GM19395 (cell line): ENCODE data around the gene CSTPP1.
"Not testable (repeated sequence)": the region's sequence is repeated elsewhere in the genome, so short reads cannot be mapped to it uniquely, and the experiment has no call there.

Source experiments
- ATAC-seq: cut with Tn5 transposase; IDR thresholded peaks from one replicate; pipeline ENCODE4 v1.9.1; 2021; ENCODE audit warnings: mild to moderate bottlenecking, moderate library complexity; ENCODE audit not compliant: unreplicated experiment

CSTPP1 gene

DNA sequence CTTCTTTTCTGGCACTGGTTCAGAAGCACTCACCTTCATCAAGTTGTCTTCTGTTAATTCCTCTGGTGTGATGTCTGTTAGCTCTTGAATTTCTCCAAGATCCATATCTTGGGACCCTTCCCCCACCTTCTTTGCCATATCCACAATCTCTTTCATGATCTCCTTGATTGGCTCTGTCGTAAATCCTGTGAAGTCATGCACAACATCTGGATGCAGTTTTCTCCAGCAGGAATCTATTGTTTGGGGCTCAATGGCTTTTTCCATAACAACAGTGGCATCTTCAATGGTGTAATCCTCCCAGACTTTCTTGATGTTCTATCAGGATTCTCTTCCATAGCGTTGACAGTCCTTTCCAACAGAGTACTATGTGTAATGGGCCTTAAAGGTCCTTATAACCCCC is 96.9 kb downstream of the CSTPP1 start:
- ATAC-seq: no peak

DNA sequence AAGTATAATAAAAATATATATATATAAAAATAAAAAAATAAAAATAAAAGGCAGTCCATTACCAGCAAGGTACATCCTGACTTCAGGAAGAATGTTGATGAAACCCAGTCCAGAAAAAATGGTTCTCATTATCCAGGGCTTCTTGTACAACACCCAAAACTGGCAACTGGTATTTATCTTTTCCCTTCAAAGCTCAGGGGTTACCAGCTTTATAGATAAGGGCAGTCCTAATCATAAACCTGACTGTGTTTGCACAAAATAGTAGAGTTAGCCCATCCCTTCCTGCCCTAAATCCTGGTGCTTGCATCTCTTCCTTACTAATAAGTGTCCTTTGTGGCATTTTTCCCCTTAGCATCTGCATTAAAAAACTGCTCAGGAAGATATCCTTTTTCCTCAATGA is 97.5 kb downstream of the CSTPP1 start:
- ATAC-seq: no peak

DNA sequence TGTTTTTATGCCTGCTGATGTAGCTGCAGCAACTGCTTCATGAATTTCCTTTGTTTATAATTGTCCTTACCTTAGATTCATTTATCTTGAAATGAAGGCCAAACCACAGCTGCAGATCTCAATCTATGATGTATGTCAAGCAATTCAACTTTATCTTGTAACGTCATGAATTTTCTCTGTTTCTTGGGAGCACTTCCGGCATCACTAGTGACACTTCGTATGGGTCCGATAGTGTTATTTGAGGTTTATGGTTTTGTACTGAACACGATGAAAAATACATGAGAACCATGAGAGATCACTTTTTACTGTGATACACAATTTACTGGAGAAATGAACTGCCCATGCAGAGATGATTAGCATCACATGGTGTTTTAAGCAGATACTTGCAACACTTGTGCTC is 98.5 kb downstream of the CSTPP1 start:
- no peak for ATAC-seq

DNA sequence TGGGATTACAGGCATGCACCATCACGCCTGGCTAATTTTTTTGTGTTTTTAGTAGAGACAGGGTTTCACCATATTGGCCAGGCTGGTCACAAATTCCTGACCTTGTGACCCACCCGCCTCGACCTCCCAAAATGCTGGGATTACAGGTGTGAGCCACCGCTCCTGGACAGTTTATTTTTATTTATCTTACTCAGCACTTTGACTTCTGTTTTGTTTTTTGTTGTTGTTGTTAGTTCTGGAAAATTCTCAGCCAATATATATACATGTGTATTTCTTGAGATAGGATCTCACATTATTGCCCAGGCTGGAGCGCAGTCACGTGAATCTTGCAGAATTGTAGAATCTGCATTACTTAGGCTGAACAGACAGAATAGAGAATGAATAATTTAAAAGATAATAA is 107.6 kb downstream of the CSTPP1 start:
- ATAC-seq: no peak

DNA sequence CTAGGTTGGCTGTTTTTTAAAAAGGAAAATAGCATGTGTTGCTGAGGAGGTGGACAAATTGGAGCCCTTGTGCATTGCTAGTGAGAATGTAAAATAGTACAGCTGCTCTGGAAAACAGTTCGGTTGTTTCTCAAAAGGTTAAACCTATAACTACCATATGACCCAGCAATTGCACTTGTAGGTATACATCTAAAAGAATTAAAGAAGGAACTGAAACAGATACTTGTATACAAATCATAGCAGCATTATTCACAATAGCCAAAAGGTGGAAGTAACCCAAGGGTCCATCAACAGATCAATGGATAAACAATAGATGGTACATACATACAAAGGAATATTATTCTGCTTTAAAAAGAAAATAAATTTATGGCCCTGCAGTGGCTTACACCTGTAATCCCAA is 111.4 kb downstream of the CSTPP1 start:
- no peak for ATAC-seq

DNA sequence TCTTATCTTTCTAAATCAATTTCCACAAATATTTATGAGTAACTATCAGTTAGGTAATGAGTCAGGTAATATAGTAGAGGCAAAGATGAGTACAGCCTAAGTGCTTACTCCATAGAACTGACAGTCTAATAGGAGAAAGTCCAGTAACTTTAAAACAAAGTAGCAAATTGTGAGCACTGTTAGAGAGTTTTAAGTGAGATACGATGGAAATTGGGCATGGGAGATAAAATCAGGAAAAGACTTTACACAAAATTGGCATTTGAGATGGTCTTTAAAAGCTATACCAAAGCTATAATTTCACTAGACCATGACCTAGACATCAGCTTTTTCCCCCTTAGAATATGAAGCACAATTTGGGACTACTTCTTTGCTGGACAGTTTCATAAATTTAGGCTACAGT is 113.7 kb downstream of the CSTPP1 start:
- ATAC-seq: no peak

DNA sequence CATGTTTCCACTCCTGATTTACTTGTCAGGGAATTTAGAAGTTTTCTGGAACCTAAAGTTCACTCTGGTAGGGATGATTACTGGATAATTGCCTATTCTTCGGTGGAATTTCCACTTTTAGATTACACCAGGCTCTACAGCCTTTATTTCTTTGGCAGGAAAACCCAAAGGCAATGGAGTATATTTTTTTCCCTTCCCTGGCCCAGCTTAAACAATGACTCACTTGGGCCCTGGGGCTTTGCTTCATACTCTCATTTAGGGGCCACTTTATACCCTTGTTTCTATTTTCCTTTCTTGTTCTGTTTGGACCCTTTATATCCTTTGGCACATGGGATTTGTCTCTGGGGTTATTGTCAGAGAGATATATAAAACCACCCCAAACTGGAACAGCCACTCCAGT is 114.7 kb downstream of the CSTPP1 start:
- no peak for ATAC-seq

DNA sequence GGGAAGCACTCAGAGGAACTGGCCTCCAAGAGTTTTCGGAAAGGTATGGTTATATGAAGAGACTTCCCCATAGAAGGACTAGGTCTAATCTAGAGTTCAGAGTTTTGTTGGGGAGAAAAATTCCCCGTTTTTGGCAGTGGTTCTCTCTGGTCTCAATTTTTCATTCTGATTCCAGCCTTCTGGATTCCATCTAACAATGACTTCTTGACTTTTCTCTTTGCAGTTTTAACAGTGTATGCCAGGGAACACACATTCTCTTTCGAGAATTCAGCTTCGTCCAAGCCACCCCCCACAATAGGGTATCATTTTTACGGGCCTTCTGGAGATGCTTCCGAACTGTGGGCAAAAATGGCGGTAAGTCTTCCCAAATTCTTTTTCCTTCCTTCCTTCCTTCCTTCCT is 115.6 kb downstream of the CSTPP1 start:
- no peak for ATAC-seq

DNA sequence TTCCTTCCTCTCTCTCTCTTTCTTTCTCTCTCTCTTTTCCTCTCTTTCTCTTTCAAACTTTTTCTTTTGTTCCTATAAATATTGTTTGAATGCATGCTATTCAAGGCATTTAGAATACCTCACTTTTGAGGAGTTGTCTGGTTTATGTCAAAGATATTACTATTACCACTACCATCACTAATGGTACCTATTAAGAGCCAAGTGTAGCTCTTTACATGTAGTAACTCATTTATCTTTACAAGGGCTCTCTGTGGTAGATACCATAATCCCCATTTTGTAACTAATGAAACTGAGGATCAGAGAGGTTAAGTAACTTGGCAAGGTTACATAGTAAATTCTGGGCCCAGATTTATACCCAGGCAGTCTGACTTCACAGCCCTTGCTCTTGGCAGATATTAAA is 116.0 kb downstream of the CSTPP1 start:
- no peak for ATAC-seq

DNA sequence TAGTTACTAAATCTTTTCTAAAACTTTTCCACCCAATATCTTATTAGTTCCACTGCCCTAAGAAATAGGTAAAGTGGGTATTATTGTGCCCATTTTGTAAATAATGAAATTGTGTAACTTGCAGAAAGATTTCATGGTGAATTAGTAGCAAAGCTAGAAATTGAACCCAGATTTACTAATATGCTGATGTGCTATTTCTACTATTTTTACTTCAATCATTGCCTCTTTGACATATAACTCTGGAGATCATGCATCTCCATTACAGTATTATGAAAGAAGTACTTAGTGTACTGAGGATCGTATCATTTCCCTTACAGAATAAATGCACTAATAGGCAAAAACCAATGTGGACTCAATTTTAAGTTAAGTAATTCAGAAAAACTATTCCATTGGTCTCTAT is 119.0 kb downstream of the CSTPP1 start:
- ATAC-seq: no peak

DNA sequence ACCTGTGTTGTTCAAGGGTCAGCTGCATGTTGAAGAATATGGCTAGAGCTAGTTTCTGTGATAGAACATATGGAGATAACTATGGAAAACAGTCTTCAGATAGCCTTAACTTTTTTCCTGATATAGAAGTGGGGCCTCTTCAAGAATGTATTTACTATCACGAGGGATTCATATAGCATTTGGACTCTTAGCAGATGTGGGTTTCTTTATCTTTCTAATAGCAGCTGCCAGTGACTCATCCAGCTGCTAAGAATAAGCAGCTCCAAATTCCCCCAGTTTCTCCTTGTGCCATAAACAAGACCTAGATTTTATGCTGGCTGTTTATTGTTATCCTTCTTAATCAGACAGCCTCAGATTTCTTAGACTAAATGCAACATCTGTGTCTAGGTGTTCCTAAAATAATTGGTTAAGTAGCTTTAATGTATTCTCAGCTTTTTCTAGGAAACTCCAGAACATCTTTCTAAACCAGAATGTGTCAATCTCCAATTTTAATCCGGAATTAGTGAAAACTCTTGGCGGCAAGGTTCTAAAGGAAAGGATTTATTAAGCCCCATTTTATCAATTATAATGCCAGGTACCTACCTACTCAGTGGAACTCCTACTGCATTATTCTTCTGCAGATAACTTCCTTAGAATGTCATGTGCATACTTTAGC is 119.8 kb downstream of the CSTPP1 start:
- ATAC-seq: no peak

DNA sequence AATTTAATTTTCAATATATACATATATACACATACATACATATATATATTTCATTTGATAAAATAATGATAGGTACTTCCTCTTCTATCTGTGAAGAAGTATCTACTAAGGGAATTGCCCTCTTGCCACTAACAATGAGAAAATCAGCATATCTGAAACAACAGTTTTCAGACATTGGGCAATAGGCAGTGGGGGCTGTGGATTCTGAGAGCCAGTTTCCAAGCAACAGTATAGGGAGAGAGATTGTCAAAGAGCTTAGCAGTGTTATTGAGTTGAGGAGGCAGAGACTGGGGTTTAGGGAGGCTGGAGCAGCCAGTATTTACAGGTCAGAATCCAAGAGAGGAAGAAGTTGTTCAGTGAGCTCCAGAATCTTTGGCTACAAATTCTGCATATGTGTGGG is 120.8 kb downstream of the CSTPP1 start:
- no peak for ATAC-seq

DNA sequence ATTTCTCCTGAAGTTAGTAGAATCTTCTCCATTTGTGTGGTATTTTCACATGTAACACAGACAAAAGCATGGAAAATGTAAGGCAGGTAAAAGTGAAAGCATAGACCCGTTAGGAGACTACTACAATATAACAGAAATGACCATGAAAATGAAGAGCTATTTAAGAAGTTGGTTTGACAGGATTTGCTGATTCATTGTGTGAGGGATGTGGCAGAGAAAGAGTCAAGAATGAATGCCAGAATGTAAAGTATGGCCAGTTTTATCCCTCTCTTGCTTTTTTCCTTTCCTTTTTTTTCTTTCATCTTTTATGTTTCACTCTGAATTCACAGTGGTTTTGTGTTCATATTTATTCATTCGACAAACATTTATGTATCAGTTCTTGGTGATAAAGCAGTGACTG is 124.2 kb downstream of the CSTPP1 start:
- no peak for ATAC-seq

DNA sequence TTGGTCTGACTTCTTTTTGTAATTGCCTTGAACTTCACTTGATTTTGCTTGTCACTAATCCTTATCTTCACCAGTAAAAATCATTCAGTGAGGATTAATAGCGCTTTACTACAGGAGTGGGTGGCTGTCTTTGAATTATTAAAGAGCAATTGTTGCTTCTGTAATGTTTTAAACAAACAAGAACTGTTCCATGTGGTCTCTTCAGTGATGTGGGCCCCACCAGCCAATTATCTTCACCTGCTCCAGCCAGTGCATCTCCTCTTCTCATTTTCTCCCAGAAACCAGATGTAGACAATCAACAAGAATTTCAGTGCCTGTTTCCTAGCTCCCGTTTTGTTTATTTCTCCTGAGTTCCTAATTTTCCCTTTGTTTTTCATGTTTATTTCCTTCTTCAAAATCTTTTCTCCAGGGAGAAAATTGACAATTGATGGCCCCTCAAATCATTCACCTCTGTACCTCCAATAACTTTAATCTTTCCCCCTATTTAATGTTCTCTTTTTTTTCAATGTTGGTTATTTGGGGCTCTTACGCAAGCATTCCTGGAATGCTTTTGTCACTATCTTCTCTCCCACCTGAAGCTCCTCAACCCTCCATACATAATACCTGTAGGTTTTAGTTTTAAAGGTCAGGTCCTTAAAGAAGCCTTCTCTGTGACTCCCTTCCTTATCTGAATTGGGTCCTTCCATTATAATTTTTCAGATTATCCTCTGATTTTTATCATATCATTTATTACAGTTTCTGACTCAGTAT is 125.0 kb downstream of the CSTPP1 start:
- no peak for ATAC-seq

DNA sequence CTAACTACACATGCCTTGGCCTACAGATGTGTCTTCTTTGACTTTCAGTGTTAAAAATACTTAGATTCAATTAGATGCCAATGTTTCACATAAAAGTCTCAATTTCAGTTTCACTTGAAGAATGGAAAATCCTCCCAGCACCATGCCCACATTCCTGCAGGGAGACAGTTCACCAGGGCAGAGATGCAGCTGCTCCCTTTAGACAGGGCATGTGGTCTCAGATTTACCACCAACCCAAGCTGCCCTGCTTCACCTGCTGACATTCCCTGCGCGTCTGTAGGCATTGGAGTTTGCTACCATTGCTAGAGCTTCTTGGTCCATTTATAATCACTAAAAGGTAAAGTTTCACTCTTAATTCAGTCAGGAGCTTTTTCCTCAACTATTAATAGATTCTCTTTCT is 126.2 kb downstream of the CSTPP1 start:
- no peak for ATAC-seq

DNA sequence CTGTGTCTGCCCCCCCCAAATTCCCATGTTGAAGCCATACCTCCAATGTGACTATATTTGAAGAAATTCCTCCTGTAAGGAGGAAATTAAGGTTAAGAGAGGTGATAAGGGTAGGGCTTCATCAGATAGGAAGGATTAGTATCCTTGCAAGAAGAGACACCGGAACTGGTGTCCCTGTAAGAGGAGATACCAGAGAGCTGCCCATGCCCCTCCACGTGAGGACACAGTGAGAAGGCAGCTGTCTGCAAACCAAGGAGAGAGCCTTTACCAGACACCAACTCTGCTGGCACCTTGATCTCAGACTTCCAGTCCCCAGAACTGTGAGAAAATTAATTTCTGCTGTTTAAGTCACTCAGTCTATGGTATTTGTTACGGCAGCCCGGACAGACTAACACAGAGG is 130.8 kb downstream of the CSTPP1 start:
- no peak for ATAC-seq

DNA sequence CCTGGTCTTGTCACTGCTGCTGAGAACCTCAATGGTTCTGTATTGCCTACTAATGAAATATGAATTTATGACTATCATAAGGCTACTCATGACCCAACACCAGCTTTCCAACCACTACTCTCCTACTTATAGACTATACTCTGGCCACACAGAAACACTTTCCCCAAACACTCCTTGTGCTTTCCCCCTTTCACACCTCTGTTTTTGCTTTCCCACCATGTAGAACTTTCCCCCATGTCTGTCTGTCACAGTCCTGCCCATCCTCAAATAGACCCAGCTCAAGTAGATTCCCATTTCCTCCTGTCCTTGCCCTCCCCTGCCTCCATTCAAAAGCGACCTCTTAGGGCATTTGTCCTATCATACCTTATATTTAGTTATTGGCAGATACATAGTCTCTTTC is 134.2 kb downstream of the CSTPP1 start:
- no peak for ATAC-seq

DNA sequence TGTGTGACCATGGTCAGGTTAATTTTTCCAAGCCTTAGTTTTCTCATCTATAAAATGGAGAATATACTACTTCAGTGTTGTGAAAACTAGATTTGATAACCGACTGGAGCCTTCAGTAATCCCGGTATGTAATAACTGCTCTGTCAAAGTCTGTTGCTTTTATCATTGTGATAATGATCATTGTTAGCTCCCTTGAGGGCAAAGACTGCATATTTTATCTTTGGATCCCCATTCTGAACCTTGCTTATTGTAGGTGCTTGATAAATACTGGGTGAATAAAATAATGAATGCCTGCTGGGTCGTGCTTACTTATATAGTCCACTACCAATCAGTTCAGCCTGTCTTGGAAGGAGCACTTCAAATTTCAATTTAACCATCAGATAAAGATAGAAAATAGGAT is 134.8 kb downstream of the CSTPP1 start:
- ATAC-seq: no peak

DNA sequence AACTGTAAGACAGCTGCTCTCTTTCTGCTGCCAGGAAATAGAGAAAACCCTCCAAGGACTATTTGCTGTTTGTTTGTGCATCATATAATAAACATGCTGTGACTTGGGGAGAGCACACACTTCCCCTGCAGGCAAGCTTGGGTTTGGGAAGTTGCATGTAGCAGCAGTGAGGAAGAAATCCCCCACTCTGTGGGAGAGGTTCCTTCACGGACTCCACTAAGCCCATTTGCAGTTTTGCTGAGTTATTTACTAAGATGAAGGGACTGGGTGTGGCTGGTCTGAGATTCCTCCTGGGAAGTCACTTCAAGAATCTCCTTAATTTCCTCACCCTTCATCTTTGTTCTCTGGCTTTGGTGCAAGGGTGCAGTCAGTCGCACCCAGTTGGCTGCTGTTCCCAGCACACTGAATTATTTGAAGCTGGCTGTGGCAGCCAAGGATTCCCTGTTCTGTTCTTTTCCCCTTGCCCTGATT is 135.3 kb downstream of the CSTPP1 start:
- ATAC-seq: no peak

DNA sequence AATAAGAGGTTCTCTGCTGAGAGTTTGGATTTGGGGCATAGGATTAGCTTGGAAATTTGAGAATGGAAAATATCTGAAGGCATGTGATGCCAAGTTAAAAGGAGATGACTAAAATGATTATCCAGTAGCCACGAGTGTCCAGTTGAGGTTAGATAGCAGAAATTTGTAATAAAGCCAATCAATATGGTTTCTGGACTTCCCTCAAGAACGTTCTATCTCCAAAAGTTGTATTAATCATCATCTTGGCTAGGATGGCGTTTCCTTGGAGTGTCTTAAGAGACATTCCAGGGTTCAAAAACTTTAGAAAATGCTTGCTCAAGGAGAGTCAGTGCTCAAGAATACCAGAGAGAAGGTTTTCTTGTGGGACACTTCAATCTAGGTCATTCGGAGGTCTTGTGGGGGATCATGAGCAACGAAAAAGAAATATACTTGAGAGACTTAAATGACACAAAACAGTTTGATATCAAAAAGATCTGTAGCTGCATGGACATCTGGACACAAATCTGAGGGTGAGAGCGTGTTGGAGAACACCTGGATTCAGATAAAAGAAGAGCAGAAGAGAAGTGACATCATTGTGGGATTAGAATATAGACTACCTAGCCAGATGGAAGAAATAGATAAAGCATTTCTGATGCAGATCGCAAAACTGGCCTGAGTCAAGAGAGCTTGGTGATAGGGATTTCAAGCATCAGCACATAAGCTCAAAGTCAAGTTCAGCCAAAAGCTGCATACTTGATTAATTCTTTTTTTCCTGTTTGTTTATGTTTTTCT is 142.4 kb downstream of the CSTPP1 start:
- ATAC-seq: no peak

DNA sequence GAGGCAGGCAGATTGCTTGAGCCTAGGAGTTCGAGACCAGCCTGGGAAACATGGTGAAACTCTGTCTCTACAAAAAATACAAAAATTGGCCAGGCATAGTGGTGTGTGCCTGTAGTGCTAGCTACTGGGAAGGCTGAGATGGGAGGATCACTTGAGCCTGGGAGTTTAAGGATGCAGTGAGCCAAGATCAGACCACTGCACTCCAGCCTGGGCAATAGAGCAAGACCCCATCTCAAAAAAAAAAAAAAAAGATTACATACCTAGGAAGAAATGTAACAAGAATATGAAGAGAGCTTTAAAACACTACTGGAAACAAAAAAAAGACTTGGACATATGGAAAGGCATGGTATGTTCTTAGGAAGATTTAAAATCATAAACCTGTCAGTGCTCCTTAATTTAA is 144.2 kb downstream of the CSTPP1 start:
- ATAC-seq: not testable (repeated sequence)

DNA sequence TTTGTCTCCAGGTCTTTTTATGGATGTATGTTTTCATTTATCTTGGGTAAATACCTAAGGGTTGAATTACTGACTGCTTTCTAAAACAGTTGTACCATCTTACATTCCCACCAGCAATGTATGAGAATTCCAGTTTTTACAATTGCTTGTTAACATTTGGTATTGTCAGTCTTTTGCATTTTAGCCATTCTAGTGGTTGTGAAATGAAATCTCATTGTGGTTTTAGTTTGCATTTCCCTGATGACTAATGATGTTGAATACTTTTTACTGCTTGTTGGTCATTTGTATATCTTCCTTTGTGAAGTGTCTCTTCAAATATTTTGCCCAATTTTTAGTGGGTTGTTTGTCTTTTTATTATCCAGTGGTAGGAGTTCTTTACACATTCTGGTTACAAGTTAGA is 147.4 kb downstream of the CSTPP1 start:
- no peak for ATAC-seq
